C1 segment of cervical spinal cord (tissue), 14 donors: ENCODE data around the gene ALOXE3.
"Not testable (repeated sequence)": the region's sequence is repeated elsewhere in the genome, so short reads cannot be mapped to it uniquely, and the experiment has no call there.

Experiments used
- DNase-seq, 14 donors: peaks; one replicate each; lab custom pipeline; 2025; lab: John Stamatoyannopoulos, UW

ALOXE3 gene

DNA sequence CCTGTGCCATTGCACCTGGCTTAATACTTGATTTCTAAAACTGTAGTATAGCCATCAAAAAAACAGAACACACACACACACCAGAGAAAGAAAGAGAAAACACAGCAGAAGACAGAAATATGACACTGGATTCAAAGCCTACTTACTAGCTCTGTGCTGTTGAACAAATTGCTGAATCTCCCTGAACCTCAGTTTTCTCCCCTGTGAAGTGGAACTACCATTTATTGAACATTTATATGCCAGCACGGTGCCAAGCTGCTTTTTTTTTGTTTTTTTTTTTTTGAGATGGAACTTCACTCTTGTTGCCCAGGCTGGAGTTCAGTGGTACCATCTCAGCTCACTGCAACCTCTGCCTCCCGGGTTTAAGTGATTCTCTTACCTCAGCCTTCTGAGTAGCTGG is 17.6 kb downstream of the ALOXE3 start:
- DNase-seq: no peak

- DNase-seq: no peak
Observed at GRCh38 chr17:8100111-8100510, 18.2 kb downstream of the ALOXE3 start.

GRCh38 chr17:8096541-8096940 is 21.8 kb downstream of the ALOXE3 start:
- DNase-seq: no peak

- no peak for DNase-seq
Observed at GRCh38 chr17:8095361-8095760, 23.0 kb downstream of the ALOXE3 start.

DNA sequence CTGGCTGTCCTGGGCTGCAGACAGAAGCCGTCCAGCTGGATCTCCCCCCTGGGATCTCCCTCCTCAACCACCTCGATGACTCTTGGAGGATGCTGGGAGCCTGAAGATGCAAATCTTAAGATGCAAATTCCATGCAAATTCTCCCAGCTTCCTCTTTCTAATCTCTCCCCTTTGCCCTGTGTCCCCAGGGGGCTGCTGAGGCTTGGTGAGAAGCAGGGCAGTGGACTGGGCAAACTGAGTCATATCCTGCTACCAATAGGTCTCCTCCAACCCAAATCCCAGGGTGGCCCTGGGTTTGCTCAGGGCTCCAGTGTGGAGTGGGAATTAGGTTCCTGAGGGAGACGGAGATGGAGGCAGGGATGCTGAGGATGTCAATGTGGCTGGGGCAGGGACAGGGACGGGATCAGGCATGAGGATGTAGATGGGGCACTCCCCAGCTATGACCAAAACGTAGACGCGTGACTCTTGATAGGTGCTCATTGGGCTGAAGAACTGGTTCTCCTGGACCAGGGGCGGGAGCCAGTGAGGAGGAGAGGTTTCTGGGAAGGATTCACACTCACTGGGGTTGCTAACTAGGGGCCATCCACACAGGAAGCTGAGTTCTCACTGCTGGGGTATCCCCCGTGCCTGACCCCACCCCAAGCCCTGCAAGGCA is 27.2 kb downstream of the ALOXE3 start:
- DNase-seq: no peak

DNA sequence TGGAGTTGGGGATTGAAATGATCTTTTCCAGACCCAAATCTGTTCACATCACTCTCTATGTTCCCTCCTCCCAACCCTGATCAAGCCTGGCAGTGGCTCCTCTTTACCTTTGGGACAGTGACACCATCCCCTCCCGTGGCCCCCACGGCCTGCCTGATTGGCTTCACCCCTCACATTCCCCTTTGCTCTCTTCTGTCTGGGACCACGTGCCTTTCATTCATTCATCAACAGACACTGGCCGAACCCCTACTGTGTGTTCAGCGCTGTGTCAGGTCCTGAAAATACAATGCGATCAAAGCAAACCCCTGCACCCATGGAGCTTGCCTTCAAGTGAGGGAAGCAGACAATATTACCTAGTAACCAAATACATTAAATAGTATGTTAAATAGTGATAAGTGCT is 28.6 kb downstream of the ALOXE3 start:
- DNase-seq: no peak

DNA sequence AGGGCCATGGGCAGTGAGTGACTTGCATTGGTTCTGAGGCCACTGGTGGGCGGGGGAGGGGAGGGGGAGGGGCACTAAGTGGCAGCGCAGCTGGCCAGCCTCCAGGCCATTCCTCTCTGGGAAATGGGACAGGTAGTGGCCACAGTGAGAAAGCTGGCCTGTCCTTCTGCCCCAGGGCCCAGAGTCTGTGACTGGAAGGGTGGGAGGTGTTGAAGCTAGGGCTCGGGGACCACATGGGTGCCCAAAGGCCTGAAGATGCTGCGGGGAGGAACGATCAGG is 30.4 kb downstream of the ALOXE3 start:
- DNase-seq: no peak

DNA sequence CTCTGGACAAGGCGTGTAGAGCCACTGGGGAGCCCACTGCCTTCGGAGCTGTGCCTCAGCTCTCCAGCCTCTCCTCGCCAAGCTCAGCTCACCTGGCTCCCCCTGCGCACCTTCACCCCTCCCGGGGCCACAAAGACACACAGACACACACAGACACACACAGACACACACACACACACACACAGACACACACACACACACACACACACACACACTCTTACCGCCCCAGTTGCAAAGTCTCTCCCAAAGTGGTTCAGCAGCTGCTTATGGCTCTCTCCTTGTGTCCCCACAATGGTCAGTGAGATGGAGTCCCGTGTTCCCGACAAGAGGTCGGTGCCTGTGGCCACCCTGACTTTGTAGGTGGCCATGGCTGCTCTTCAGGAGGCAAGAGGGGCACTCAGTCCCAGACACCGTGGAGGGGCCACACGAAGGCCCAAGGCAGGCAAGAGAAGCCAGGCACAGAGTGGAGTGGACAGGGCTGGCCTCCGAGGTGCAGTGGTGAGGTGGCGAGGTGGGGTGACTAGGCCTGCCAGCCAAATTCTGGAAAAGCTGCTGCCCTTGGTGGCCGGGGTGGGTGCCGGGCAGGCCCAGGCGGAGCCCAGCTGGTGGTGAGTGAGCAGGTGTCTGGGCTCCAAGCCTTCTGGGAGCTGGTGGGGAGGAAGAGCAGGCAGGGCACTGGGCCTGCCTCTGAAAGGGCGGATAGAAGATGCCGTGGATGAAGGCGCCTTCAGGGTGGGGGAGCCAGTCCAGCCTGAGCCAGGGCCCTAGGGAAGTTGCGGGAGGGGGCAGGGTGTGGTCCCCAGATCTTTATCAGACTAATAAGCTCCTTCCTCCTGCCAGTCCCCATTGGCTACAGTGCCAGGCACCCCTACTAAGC is 31.0 kb downstream of the ALOXE3 start, which contains the start of gene ALOX12B:
TSS of gene ALOX12B (minus strand) at position 642 of the 877 bp plus-strand sequence. CDS start at position 368, 274 bp downstream.
- DNase-seq: no peak

GRCh38 chr17:8084250-8084649 is 34.1 kb downstream of the ALOXE3 start:
- no peak for DNase-seq

DNA sequence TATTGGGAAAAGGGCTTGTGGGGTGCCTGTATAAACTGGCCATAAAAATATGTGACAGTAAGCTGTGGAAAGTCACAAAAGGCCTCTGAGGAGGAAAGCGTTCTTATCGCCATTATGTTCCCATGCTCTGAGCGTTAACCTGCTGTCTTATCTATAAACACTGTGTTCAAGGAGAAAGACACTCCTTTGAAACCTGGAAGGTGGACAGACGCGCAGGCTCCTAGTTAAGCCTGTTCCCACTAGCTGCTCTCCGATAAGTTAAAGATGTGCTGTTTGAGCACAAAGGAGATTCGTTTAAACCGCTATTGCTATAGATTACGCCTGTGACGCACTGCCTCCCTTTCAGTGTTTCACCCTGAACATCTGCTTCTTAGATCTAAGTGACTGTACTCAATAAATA is 36.0 kb downstream of the ALOXE3 start:
- DNase-seq: no peak

DNA sequence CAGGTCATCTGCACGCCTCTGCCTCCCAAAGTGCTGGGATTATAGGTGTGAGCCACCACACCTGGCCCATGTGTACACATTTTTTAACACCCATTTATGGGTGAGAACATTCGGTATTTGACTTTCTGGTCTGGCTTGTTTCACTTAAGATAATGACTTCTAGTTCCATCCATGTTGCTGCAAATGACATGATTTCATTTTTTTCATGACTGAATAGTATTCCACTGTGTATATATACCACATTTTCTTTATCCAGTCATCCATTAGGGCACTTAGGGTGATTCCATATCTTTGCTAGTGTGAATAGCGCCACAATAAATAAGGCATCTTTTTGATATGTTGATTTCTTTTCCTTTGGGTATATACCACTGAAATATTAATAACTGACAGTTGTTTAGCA is 36.4 kb downstream of the ALOXE3 start:
- DNase-seq: no peak

GRCh38 chr17:8080799-8081219 is 37.5 kb downstream of the ALOXE3 start:
- no peak for DNase-seq

GRCh38 chr17:8080208-8080798 is 38.0 kb downstream of the ALOXE3 start:
- DNase-seq: no peak

GRCh38 chr17:8079291-8080207 is 38.8 kb downstream of the ALOXE3 start:
- DNase-seq: peak in 12 of 14 donors; percentile 7 to 67 (median 36)

- not testable (repeated sequence) for DNase-seq
Observed at GRCh38 chr17:8077939-8078338, 40.4 kb downstream of the ALOXE3 start.

- DNase-seq: no peak
Observed at GRCh38 chr17:8076502-8077266, 41.6 kb downstream of the ALOXE3 start.

DNA sequence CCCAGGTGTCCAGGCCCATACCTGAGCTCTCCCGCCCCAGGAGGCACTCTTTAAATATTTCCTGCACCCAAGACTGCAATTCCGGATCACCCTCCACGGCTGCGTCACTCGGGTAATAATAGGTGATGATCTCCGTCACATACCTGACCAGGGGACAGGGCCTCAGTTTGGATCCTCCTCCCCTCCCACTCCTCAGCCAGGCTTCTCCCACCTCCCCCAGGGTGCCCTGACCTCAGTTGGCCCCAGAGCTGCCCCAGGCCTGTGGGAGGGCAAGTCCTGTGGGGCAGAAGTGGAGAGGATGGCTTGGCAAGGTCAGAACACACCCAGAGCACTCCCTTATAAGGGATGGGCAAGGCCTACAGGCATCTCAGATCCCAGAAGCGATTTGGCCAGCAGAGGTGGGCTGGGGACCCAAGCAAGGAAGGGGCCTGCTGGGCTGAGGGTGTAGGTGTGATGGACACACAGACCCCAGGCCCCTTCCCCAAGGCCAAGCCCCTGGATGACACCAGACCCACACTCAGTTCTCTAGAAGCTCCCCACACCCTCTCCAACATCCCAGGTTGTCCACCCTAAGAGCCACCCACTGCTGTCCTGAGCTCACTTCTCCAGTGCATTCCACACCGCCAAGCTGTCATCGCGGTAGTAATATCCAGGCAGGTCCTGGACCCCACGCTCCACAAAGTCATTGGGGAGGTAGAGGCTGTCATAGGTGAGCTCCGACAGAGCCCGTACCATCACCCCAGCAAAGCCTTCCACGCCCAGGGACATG is 42.6 kb downstream of the ALOXE3 start:
- no peak for DNase-seq

- DNase-seq: no peak
Observed at GRCh38 chr17:8075081-8075480, 43.2 kb downstream of the ALOXE3 start.

DNA sequence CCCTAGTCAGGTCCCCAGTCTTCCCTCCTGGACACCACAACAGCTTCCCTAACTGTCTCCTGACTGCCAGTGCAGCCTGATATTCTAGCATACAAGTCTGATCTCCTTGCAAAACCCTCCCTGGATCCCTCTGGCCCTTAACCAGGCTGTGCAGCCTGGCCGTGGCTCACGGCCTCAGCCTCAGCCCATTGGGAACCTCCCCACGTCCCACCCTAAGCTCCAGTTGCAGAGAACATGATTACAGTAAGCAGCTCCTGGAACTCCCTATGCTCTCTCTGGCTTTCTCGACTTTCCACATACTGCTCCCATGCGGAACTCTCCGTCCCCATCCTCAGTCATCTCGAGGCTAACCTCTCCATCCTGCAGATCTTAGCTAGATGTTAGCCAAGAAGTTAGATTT is 43.8 kb downstream of the ALOXE3 start:
- no peak for DNase-seq
